ENCODE results near the gene PITRM1.

- no peak for TF ChIP-seq CTCF (IDR thresholded peaks at IDR 0.05)
- no peak for TF ChIP-seq POLR2A (IDR thresholded peaks at IDR 0.05)
Observed at GRCh38 chr10:3159152-3159551, 13.4 kb downstream of the PITRM1 start.
